Measurements from ENCODE around the gene HADH.

HADH gene

GRCh38 chr4:108003982-108004515 is 14.4 kb downstream of the HADH start:
- Histone ChIP-seq H3K4me1 (ENCODE audit: control insufficient read depth in 1 of 2, insufficient read depth in 2 of 2, low read length in 2 of 2) (peaks cover 2 to 4% of the 10 kb centered on the region in 2 experiments), H2BK12ac (ENCODE audit: low read length) (no peak overlapping the region), H2BK5ac (ENCODE audit: low read depth, low read length, poor library complexity) (no peak overlapping the region), H3K4ac (ENCODE audit: low read depth, low read length) (no peak overlapping the region), H4K8ac (ENCODE audit: low read depth, low read length) (no peak overlapping the region), H3K4me2 (ENCODE audit: low read length) (no peak overlapping the region), H3K27ac (ENCODE audit: low read depth, low read length) (no peak overlapping the region), H4K91ac (ENCODE audit: low read depth, low read length) (no peak overlapping the region), H3K23ac (ENCODE audit: low read length) (no peak overlapping the region), H3K18ac (ENCODE audit: low read length) (no peak overlapping the region), H3K36me3 (ENCODE audit: control insufficient read depth in 1 of 2, insufficient read depth in 2 of 2, low read length in 2 of 2) (no peaks in the 10 kb centered on the region), H3K79me2 (ENCODE audit: control insufficient read depth, insufficient read depth, low read length, poor library complexity) (no peaks in the 10 kb centered on the region), H2AFZ (ENCODE audit: insufficient read depth, low read length, poor library complexity) (no peak overlapping the region), H4K12ac (ENCODE audit: low read depth, low read length) (no peak overlapping the region), H2AK5ac (ENCODE audit: low read length) (no peak overlapping the region), H3K9ac (ENCODE audit: low read length) (no peak overlapping the region), H3K79me1 (ENCODE audit: low read length) (no peaks in the 10 kb centered on the region), H3K14ac (ENCODE audit: low read length) (no peak overlapping the region), H2BK120ac (ENCODE audit: insufficient read depth, low read length, poor library complexity) (no peak overlapping the region), H3K4me3 (ENCODE audit: low read depth, low read length) (no peak overlapping the region), H3K27me3 (ENCODE audit: insufficient read depth, low read length) (no peaks in the 10 kb centered on the region), H3K9me3 (ENCODE audit: insufficient read depth, low read depth, low read length) (no peaks in the 10 kb centered on the region)
- no CpG with 5 or more reads among the region's 4 CpGs for WGBS (ENCODE audit: extremely low coverage, insufficient coverage, insufficient read length)
- no peak for DNase-seq

GRCh38 chr4:108004646-108005045 is 15.0 kb downstream of the HADH start:
- no peak overlapping the region for H4K12ac ChIP-seq (ENCODE audit: low read depth, low read length)
- no peak overlapping the region for H2AFZ ChIP-seq (ENCODE audit: insufficient read depth, low read length, poor library complexity)
- no peak overlapping the region for H4K8ac ChIP-seq (ENCODE audit: low read depth, low read length)
- no peak overlapping the region for H2AK5ac ChIP-seq (ENCODE audit: low read length)
- H3K23ac ChIP-seq (ENCODE audit: low read length): no peak overlapping the region
- H3K9ac ChIP-seq (ENCODE audit: low read length): no peak overlapping the region
- no peak overlapping the region for H3K27ac ChIP-seq (ENCODE audit: low read depth, low read length)
- no peaks in the 10 kb centered on the region for H3K79me1 ChIP-seq (ENCODE audit: low read length)
- peaks cover 2 to 4% of the 10 kb centered on the region in 2 experiments for H3K4me1 ChIP-seq (ENCODE audit: control insufficient read depth in 1 of 2, insufficient read depth in 2 of 2, low read length in 2 of 2)
- H2BK12ac ChIP-seq (ENCODE audit: low read length): no peak overlapping the region
- H3K27me3 ChIP-seq (ENCODE audit: insufficient read depth, low read length): no peaks in the 10 kb centered on the region
- WGBS (ENCODE audit: extremely low coverage, insufficient coverage, insufficient read length): no CpG with 5 or more reads among the region's 2 CpGs
- no peak overlapping the region for H3K4me2 ChIP-seq (ENCODE audit: low read length)
- H3K14ac ChIP-seq (ENCODE audit: low read length): no peak overlapping the region
- no peaks in the 10 kb centered on the region for H3K36me3 ChIP-seq (ENCODE audit: control insufficient read depth in 1 of 2, insufficient read depth in 2 of 2, low read length in 2 of 2)
- H4K91ac ChIP-seq (ENCODE audit: low read depth, low read length): no peak overlapping the region
- DNase-seq: no peak
- no peak overlapping the region for H2BK5ac ChIP-seq (ENCODE audit: low read depth, low read length, poor library complexity)
- no peaks in the 10 kb centered on the region for H3K79me2 ChIP-seq (ENCODE audit: control insufficient read depth, insufficient read depth, low read length, poor library complexity)
- no peak overlapping the region for H3K4me3 ChIP-seq (ENCODE audit: low read depth, low read length)
- H3K18ac ChIP-seq (ENCODE audit: low read length): no peak overlapping the region
- no peak overlapping the region for H2BK120ac ChIP-seq (ENCODE audit: insufficient read depth, low read length, poor library complexity)
- H3K9me3 ChIP-seq (ENCODE audit: insufficient read depth, low read depth, low read length): no peaks in the 10 kb centered on the region
- H3K4ac ChIP-seq (ENCODE audit: low read depth, low read length): no peak overlapping the region

- Histone ChIP-seq H2AK5ac (ENCODE audit: low read length) (no peak overlapping the region), H3K79me1 (ENCODE audit: low read length) (no peaks in the 10 kb centered on the region), H3K18ac (ENCODE audit: low read length) (no peak overlapping the region), H2BK120ac (ENCODE audit: insufficient read depth, low read length, poor library complexity) (no peak overlapping the region), H3K14ac (ENCODE audit: low read length) (no peak overlapping the region), H3K9ac (ENCODE audit: low read length) (no peak overlapping the region), H3K4me1 (ENCODE audit: control insufficient read depth in 1 of 2, insufficient read depth in 2 of 2, low read length in 2 of 2) (peaks cover 2 to 4% of the 10 kb centered on the region in 2 experiments), H3K27me3 (ENCODE audit: insufficient read depth, low read length) (no peaks in the 10 kb centered on the region), H4K8ac (ENCODE audit: low read depth, low read length) (no peak overlapping the region), H2BK5ac (ENCODE audit: low read depth, low read length, poor library complexity) (no peak overlapping the region), H4K91ac (ENCODE audit: low read depth, low read length) (no peak overlapping the region), H3K9me3 (ENCODE audit: insufficient read depth, low read depth, low read length) (no peaks in the 10 kb centered on the region), H3K79me2 (ENCODE audit: control insufficient read depth, insufficient read depth, low read length, poor library complexity) (no peaks in the 10 kb centered on the region), H3K27ac (ENCODE audit: low read depth, low read length) (no peak overlapping the region), H3K36me3 (ENCODE audit: control insufficient read depth in 1 of 2, insufficient read depth in 2 of 2, low read length in 2 of 2) (no peaks in the 10 kb centered on the region), H2AFZ (ENCODE audit: insufficient read depth, low read length, poor library complexity) (no peak overlapping the region), H3K4me3 (ENCODE audit: low read depth, low read length) (no peak overlapping the region), H4K12ac (ENCODE audit: low read depth, low read length) (no peak overlapping the region), H3K23ac (ENCODE audit: low read length) (no peak overlapping the region), H2BK12ac (ENCODE audit: low read length) (no peak overlapping the region), H3K4ac (ENCODE audit: low read depth, low read length) (no peak overlapping the region), H3K4me2 (ENCODE audit: low read length) (no peak overlapping the region)
- DNase-seq: no peak
- no CpG with 5 or more reads among the region's 1 CpG for WGBS (ENCODE audit: extremely low coverage, insufficient coverage, insufficient read length)
These were observed 16.1 kb downstream of the HADH start for GRCh38 chr4:108005807-108006206.

- Histone ChIP-seq H3K4me2 (ENCODE audit: low read length) (no peak overlapping the region), H3K4me1 (ENCODE audit: control insufficient read depth in 1 of 2, insufficient read depth in 2 of 2, low read length in 2 of 2) (peaks cover 2 to 4% of the 10 kb centered on the region in 2 experiments), H3K9me3 (ENCODE audit: insufficient read depth, low read depth, low read length) (no peaks in the 10 kb centered on the region), H3K4ac (ENCODE audit: low read depth, low read length) (no peak overlapping the region), H3K27ac (ENCODE audit: low read depth, low read length) (no peak overlapping the region), H4K12ac (ENCODE audit: low read depth, low read length) (no peak overlapping the region), H3K27me3 (ENCODE audit: insufficient read depth, low read length) (no peaks in the 10 kb centered on the region), H3K9ac (ENCODE audit: low read length) (no peak overlapping the region), H3K18ac (ENCODE audit: low read length) (no peak overlapping the region), H3K23ac (ENCODE audit: low read length) (no peak overlapping the region), H4K91ac (ENCODE audit: low read depth, low read length) (no peak overlapping the region), H2BK120ac (ENCODE audit: insufficient read depth, low read length, poor library complexity) (no peak overlapping the region), H3K14ac (ENCODE audit: low read length) (no peak overlapping the region), H2AK5ac (ENCODE audit: low read length) (no peak overlapping the region), H2BK5ac (ENCODE audit: low read depth, low read length, poor library complexity) (no peak overlapping the region), H2AFZ (ENCODE audit: insufficient read depth, low read length, poor library complexity) (no peak overlapping the region), H2BK12ac (ENCODE audit: low read length) (no peak overlapping the region), H4K8ac (ENCODE audit: low read depth, low read length) (no peak overlapping the region), H3K79me1 (ENCODE audit: low read length) (no peaks in the 10 kb centered on the region), H3K79me2 (ENCODE audit: control insufficient read depth, insufficient read depth, low read length, poor library complexity) (no peaks in the 10 kb centered on the region), H3K36me3 (ENCODE audit: control insufficient read depth in 1 of 2, insufficient read depth in 2 of 2, low read length in 2 of 2) (peaks cover 2% of the 10 kb centered on the region in 2 experiments), H3K4me3 (ENCODE audit: low read depth, low read length) (no peak overlapping the region)
- DNase-seq: no peak
These were observed 16.7 kb downstream of the HADH start for GRCh38 chr4:108006361-108006760.

Data from trophoblast cell (in vitro differentiated cells and primary cell).